Fibroblast of lung (primary cell): ENCODE measurements around the gene CD58.

ENCODE experiments used
- EZH2 ChIP-seq: IDR thresholded peaks from 2 replicates; pipeline ENCODE4 v1.5.1; 2012; ENCODE audit warnings: low read length, control low read depth, mild to moderate bottlenecking; ENCODE audit errors: missing control alignments
- TF ChIP-seq, protein P1 (sequence below), 2 donors: IDR thresholded peaks in 1 of 2; conservative IDR thresholded peaks in 1 of 2; 1 replicate in 1 of 2; 2 replicates in 1 of 2; pipeline ENCODE4 v1.5.1; 2011 to 2012; ENCODE audit warnings: low read length in 2 of 2, control low read depth in 1 of 2, inconsistent platforms in 1 of 2, low read depth in 1 of 2, mild to moderate bottlenecking in 1 of 2

DNA sequence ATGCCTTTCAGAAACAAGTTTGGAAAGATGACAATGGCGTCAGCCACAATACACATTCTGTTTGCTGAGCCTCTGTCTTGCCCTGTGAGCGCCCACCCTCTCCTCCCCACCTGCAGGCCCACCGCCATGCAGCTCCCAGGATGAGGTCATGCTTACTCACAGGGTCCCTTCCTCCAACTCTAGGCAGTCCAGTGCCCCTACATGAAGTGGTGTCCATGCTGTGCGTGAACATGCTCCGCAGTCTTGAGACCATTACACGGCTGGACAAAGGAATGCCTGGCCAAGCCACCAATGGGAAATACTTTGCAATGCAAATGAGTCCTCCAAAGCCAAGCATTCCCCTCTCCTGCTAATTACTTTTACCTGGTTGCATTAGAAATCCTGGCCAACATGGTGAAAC is 92.2 kb downstream of the CD58 start:
- TF ChIP-seq EZH2: no peak
- TF ChIP-seq, protein P1, sequence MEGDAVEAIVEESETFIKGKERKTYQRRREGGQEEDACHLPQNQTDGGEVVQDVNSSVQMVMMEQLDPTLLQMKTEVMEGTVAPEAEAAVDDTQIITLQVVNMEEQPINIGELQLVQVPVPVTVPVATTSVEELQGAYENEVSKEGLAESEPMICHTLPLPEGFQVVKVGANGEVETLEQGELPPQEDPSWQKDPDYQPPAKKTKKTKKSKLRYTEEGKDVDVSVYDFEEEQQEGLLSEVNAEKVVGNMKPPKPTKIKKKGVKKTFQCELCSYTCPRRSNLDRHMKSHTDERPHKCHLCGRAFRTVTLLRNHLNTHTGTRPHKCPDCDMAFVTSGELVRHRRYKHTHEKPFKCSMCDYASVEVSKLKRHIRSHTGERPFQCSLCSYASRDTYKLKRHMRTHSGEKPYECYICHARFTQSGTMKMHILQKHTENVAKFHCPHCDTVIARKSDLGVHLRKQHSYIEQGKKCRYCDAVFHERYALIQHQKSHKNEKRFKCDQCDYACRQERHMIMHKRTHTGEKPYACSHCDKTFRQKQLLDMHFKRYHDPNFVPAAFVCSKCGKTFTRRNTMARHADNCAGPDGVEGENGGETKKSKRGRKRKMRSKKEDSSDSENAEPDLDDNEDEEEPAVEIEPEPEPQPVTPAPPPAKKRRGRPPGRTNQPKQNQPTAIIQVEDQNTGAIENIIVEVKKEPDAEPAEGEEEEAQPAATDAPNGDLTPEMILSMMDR (conservative IDR thresholded peaks at IDR 0.05 in 1 of 2, IDR thresholded peaks at IDR 0.05 in 1 of 2; ENCODE audit: low read depth in 1 of 2, low read length in 2 of 2): no peak
